Inferior parietal cortex (tissue), 1 donor: ENCODE measurements around the gene FHOD3.
"Not testable (repeated sequence)": the region's sequence is repeated elsewhere in the genome, so short reads cannot be mapped to it uniquely, and the experiment has no call there.

Experiments used
- DNase-seq: peaks from one replicate; pipeline ENCODE4 v3.0.0-alpha.2; 2016; ENCODE audit errors: extremely low spot score

FHOD3 gene

GRCh38 chr18:36449451-36449850 lies 151.9 kb downstream of the FHOD3 start:
- DNase-seq = no peak

- DNase-seq = no peak
Observed at GRCh38 chr18:36450264-36450663, 152.8 kb downstream of the FHOD3 start.

- no peak for DNase-seq
Observed at GRCh38 chr18:36451454-36452251, 154.1 kb downstream of the FHOD3 start.

GRCh38 chr18:36454245-36454644 lies 156.7 kb downstream of the FHOD3 start:
- no peak for DNase-seq

- no peak for DNase-seq
Observed at GRCh38 chr18:36454848-36455458, 157.4 kb downstream of the FHOD3 start.

GRCh38 chr18:36455931-36456330 lies 158.4 kb downstream of the FHOD3 start:
- DNase-seq = no peak

GRCh38 chr18:36456622-36457021 lies 159.1 kb downstream of the FHOD3 start:
- no peak for DNase-seq

- no peak for DNase-seq
Observed at GRCh38 chr18:36457683-36458082, 160.2 kb downstream of the FHOD3 start.

- no peak for DNase-seq
Observed at GRCh38 chr18:36458306-36458705, 160.8 kb downstream of the FHOD3 start.

GRCh38 chr18:36459203-36459602 lies 161.7 kb downstream of the FHOD3 start:
- no peak for DNase-seq

- DNase-seq = no peak
Observed at GRCh38 chr18:36459786-36460185, 162.3 kb downstream of the FHOD3 start.

- no peak for DNase-seq
Observed at GRCh38 chr18:36460324-36460850, 162.9 kb downstream of the FHOD3 start.

GRCh38 chr18:36460854-36461253 lies 163.3 kb downstream of the FHOD3 start:
- no peak for DNase-seq

- DNase-seq = no peak
Observed at GRCh38 chr18:36461551-36461987, 164.1 kb downstream of the FHOD3 start.

- not testable (repeated sequence) for DNase-seq
Observed at GRCh38 chr18:36463516-36463915, 166.0 kb downstream of the FHOD3 start.

GRCh38 chr18:36464126-36464651 lies 166.7 kb downstream of the FHOD3 start:
- DNase-seq = no peak

GRCh38 chr18:36465276-36465675 lies 167.8 kb downstream of the FHOD3 start:
- DNase-seq = no peak

- no peak for DNase-seq
Observed at GRCh38 chr18:36465970-36466369, 168.5 kb downstream of the FHOD3 start.

GRCh38 chr18:36467614-36468013 lies 170.1 kb downstream of the FHOD3 start:
- DNase-seq = no peak

GRCh38 chr18:36468161-36468560 lies 170.6 kb downstream of the FHOD3 start:
- no peak for DNase-seq

GRCh38 chr18:36469461-36469860 lies 171.9 kb downstream of the FHOD3 start:
- no peak for DNase-seq

GRCh38 chr18:36470896-36471295 lies 173.4 kb downstream of the FHOD3 start:
- DNase-seq = no peak

- DNase-seq = no peak
Observed at GRCh38 chr18:36471393-36471792, 173.9 kb downstream of the FHOD3 start.
